Left lung (tissue), 10 donors: ENCODE measurements around the gene ARL4A. TPM values are rescaled to one million over a fixed set of nuclear protein-coding genes. Genes with fewer than 3 reads are reported as not detected.
A peak's percentile ranks its signal among the peaks of the same experiment; 100 is the strongest.

Source experiments
- ATAC-seq: fragments of 200-7000 bp; cut with Tn5 transposase; one replicate; pipeline ENCODE4 v1.9.1; 2020; ENCODE audit warnings: moderate library complexity
- DNase-seq, 4 donors: peaks; one replicate each; pipeline ENCODE4 v3.0.0-alpha.2; 2013 to 2020
- H3K27ac ChIP-seq, 2 donors: fragments of 200-600 bp; sonication (generic) in 1 of 2; one replicate each; pipeline versions ENCODE4 v1.5.0 to v1.8.0; 2020 to 2021
- H3K27me3 ChIP-seq, 2 donors: fragments of 200-600 bp; sonication (generic) in 1 of 2; one replicate each; pipeline versions ENCODE4 v1.5.0 to v1.8.0; 2020 to 2021
- H3K36me3 ChIP-seq, 2 donors: fragments of 200-600 bp; sonication (generic) in 1 of 2; one replicate each; pipeline versions ENCODE4 v1.5.0 to v1.8.0; 2020 to 2021
- H3K4me1 ChIP-seq, 2 donors: fragments of 200-600 bp; one replicate each; pipeline ENCODE4 v1.8.0; 2021
- H3K4me3 ChIP-seq, 2 donors: fragments of 200-600 bp; sonication (generic) in 1 of 2; one replicate each; pipeline versions ENCODE4 v1.5.0 to v1.8.0; 2020 to 2021; ENCODE audit warnings: mild to moderate bottlenecking in 1 of 2
- H3K9me3 ChIP-seq, 2 donors: fragments of 200-600 bp; sonication (generic) in 1 of 2; one replicate each; pipeline versions ENCODE4 v1.5.0 to v1.8.0; 2020 to 2021
- intact Hi-C, 2 donors: fragments of 100-400 bp; cut with DNase I; formaldehyde crosslinking; loops; one replicate each; pipeline versions ENCODE4 v1.11.2 to v1.14.2; 2022
- polyA plus RNA-seq, 6 donors: library from polyadenylated mRNA; unstranded; fragments of 120-200 nt; gene quantifications; one replicate each; pipeline ENCODE4 v1.2.1, GENCODE V29; 2013; ENCODE audit not compliant: insufficient read length in 6 of 6
- total RNA-seq, 2 donors: library from RNA; stranded (reverse); fragmentation: NEBNext Ultra II Directional; extraction: Animal tissue kit (Norgen Biotek cat#: 25700); gene quantifications; one replicate each; pipeline ENCODE4 v1.2.1, GENCODE V29; 2021
- TF ChIP-seq, protein P1 (sequence below), 2 donors: fragments of 200-600 bp; sonication (generic) in 1 of 2; IDR thresholded peaks; one replicate each; pipeline versions ENCODE4 v1.5.0 to v1.8.0; 2021; ENCODE audit warnings: antibody characterized with exemption in 2 of 2
- donor health status: DM: no; HTN: yes; CAD: no.
- donor health status: DM: no; HTN: no; CAD: no.

The ARL4A gene
- total and polyA plus RNA-seq, 8 donors, result 18.4 to 36.8 (median 27.4) TPM

- DNase-seq (no peak), ATAC-seq (peak; percentile 25)
- no peak overlapping the region for H3K4me3 ChIP-seq
- TF ChIP-seq, protein P1, sequence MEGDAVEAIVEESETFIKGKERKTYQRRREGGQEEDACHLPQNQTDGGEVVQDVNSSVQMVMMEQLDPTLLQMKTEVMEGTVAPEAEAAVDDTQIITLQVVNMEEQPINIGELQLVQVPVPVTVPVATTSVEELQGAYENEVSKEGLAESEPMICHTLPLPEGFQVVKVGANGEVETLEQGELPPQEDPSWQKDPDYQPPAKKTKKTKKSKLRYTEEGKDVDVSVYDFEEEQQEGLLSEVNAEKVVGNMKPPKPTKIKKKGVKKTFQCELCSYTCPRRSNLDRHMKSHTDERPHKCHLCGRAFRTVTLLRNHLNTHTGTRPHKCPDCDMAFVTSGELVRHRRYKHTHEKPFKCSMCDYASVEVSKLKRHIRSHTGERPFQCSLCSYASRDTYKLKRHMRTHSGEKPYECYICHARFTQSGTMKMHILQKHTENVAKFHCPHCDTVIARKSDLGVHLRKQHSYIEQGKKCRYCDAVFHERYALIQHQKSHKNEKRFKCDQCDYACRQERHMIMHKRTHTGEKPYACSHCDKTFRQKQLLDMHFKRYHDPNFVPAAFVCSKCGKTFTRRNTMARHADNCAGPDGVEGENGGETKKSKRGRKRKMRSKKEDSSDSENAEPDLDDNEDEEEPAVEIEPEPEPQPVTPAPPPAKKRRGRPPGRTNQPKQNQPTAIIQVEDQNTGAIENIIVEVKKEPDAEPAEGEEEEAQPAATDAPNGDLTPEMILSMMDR (IDR thresholded peaks at IDR 0.05), result no peak
- intact Hi-C loops, result no loop called here
- H3K27me3 ChIP-seq, result no peaks in the 10 kb centered on the region
- no peak overlapping the region for H3K27ac ChIP-seq
- H3K9me3 ChIP-seq, result no peaks in the 10 kb centered on the region
- H3K4me1 ChIP-seq, result peaks cover 13 to 38% of the 10 kb centered on the region in 2 donors
- H3K36me3 ChIP-seq, result no peaks in the 10 kb centered on the region
These were observed 35.5 kb downstream of the ARL4A start for GRCh38 chr7:12722636-12723605.

- DNase-seq (no peak), ATAC-seq (no peak)
- H3K4me1 ChIP-seq, result peaks cover 0 to 18% of the 10 kb centered on the region in 2 donors
- no peak overlapping the region for H3K4me3 ChIP-seq
- TF ChIP-seq, protein P1 (IDR thresholded peaks at IDR 0.05), result no peak
- no peaks in the 10 kb centered on the region for H3K27me3 ChIP-seq
- H3K9me3 ChIP-seq, result no peaks in the 10 kb centered on the region
- H3K27ac ChIP-seq, result no peak overlapping the region
- intact Hi-C loops, result no loop called here
- no peaks in the 10 kb centered on the region for H3K36me3 ChIP-seq
These were observed 38.3 kb downstream of the ARL4A start for GRCh38 chr7:12725575-12726316.

- TF ChIP-seq, protein P1 (IDR thresholded peaks at IDR 0.05), result no peak
- intact Hi-C loops, result no loop called here
- no peaks in the 10 kb centered on the region for H3K9me3 ChIP-seq
- no peak overlapping the region for H3K27ac ChIP-seq
- no peak for ATAC-seq
- H3K36me3 ChIP-seq, result no peaks in the 10 kb centered on the region
- no peak overlapping the region for H3K4me3 ChIP-seq
- peaks cover 0 to 12% of the 10 kb centered on the region in 2 donors for H3K4me1 ChIP-seq
- no peaks in the 10 kb centered on the region for H3K27me3 ChIP-seq
- no peak for DNase-seq
These were observed 39.5 kb downstream of the ARL4A start for GRCh38 chr7:12726908-12727307.

DNA sequence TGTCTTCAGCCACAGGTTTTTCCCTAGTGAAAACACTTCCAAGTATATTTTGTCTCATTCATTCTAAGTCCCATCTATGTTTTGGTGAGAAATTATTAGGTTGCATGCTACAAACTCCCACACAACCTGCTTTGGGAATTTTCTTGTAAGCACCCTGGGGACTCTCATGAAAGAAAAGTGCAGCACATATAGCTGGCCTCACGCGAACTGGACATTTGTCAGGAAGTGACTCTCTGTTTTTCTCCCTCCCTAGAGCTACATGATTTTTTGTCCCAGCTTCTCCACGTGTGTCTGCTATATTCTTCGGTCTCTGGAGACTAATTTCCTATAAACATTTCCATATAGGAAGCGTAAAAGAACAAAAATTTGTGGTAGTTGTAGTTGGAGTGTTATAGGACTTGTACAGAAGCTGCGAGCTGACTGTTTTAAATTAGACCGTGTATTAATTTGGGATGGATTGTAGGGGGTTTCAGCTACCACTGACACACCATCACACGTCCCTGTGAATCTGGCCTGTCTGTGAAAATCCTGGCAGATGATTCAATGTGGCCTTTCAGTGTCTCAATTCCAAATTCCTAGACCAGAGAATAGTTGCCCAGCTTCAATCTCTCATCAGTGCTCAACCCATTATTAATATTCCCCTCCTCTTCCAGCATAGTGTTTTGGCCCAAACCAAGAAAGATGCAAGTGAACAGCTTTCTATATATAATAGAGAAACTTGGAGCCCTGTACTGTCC, 40.2 kb downstream of the ARL4A start:
- no peak for ATAC-seq
- H3K27me3 ChIP-seq, result no peaks in the 10 kb centered on the region
- no peaks in the 10 kb centered on the region for H3K36me3 ChIP-seq
- no peak for DNase-seq
- peaks cover 0 to 9% of the 10 kb centered on the region in 2 donors for H3K4me1 ChIP-seq
- H3K4me3 ChIP-seq, result no peak overlapping the region
- TF ChIP-seq, protein P1 (IDR thresholded peaks at IDR 0.05), result no peak
- no peak overlapping the region for H3K27ac ChIP-seq
- no peaks in the 10 kb centered on the region for H3K9me3 ChIP-seq
- intact Hi-C loops, result no loop called here
